Ovary (tissue), 9 donors: ENCODE results near the gene PLEKHN1. TPM values are rescaled to one million over a fixed set of nuclear protein-coding genes. Genes with fewer than 3 reads are reported as not detected.
"Not testable (repeated sequence)": the region's sequence is repeated elsewhere in the genome, so short reads cannot be mapped to it uniquely, and the experiment has no call there.

Source experiments
- DNase-seq, 5 donors: peaks; one replicate each; pipeline ENCODE4 v3.0.0-alpha.2; 2019 to 2020
- H3K27ac ChIP-seq, 2 donors: fragments of 200-600 bp; one replicate each; pipeline versions ENCODE4 v1.5.1 to v1.8.0; 2019 to 2022
- H3K27me3 ChIP-seq: fragments of 200-600 bp; one replicate; pipeline ENCODE4 v1.8.0; 2022
- H3K36me3 ChIP-seq: fragments of 200-600 bp; sonication (generic); one replicate; pipeline ENCODE4 v1.5.1; 2019
- H3K4me1 ChIP-seq: one replicate; pipeline ENCODE4 v1.8.1; 2013; ENCODE audit warnings: mild to moderate bottlenecking, moderate library complexity; ENCODE audit not compliant: insufficient read depth
- H3K4me3 ChIP-seq: fragments of 200-600 bp; sonication (generic); one replicate; pipeline ENCODE4 v1.5.1; 2017
- H3K9me3 ChIP-seq, 2 donors: fragments of 200-600 bp in 1 of 2; sonication (generic) in 1 of 2; one replicate each; pipeline versions ENCODE4 v1.5.1 to v1.8.1; 2013 to 2019; ENCODE audit warnings: mild to moderate bottlenecking in 1 of 2, moderate library complexity in 1 of 2
- EP300 ChIP-seq: sonication (generic); formaldehyde crosslinking; IDR thresholded peaks from one replicate; pipeline ENCODE4 v1.6.1; 2017; ENCODE audit warnings: antibody characterized with exemption
- POLR2A ChIP-seq: fragments of 450-650 bp; IDR thresholded peaks from one replicate; pipeline ENCODE4 v1.6.1; 2017; ENCODE audit warnings: antibody characterized with exemption, mild to moderate bottlenecking, moderate library complexity
- WGBS, 3 donors: extraction: QIAGEN DNeasy Blood & Tissue Kit in 1 of 3; methylation state at CpG; one replicate each; pipeline versions ENCODE4 v1.1.5 to v1.1.7; 2013 to 2017; 5-methylcytosine and 5-hydroxymethylcytosine counted together
- intact Hi-C, 4 donors: fragments of 100-400 bp; cut with DNase I; formaldehyde crosslinking; loops; one replicate each; pipeline versions ENCODE4 v1.11.0 to v1.15.1; 2022 to 2023
- polyA plus RNA-seq, 2 donors: library from polyadenylated mRNA; stranded (reverse); fragments of 200-250 nt in 1 of 2; fragments of 350-450 nt in 1 of 2; fragmentation: Illumina TruSeq in 1 of 2; extraction: RNeasy Lipid Tissue Mini Kit (QIAGEN cat#74804) in 1 of 2; gene quantifications; one replicate each; pipeline ENCODE4 v1.2.3, GENCODE V29; 2013 to 2014
- total RNA-seq, 7 donors: library from RNA; depleted of rRNA in 2 of 7; stranded (reverse); fragments of >200 nt in 2 of 7; fragmentation: NEBNext Ultra II Directional in 3 of 7; extraction: Animal tissue kit (Norgen Biotek cat#: 25700) in 3 of 7; gene quantifications; one replicate each; pipeline versions ENCODE4 v1.1.0 to v1.2.4, GENCODE V29; 2016 to 2023
- TF ChIP-seq, protein P1 (sequence below), 3 donors: fragments of 450-650 bp in 2 of 3; fragments of 200-600 bp in 1 of 3; IDR thresholded peaks; one replicate each; pipeline versions ENCODE4 v1.5.1 to v1.8.0; 2016 to 2022; ENCODE audit warnings: antibody characterized with exemption in 3 of 3, mild to moderate bottlenecking in 1 of 3
- donor health status: DM: no; HTN: no; CAD: no; lungs with moderate emphysema.
- donor health status: DM: no; HTN: no; CAD: no.
- donor health status: Bipolar disorder and iron deficiency.
- donor health status: DM: yes; HTN: yes; CAD: no.
- donor health status: DM: no; HTN: no; CAD: no.
- donor health status: DM: yes; HTN: yes; CAD: no.

Gene PLEKHN1
- total and polyA plus RNA-seq, 9 donors: 0.10 to 0.34 (median 0.16) TPM; not detected in 3

DNA sequence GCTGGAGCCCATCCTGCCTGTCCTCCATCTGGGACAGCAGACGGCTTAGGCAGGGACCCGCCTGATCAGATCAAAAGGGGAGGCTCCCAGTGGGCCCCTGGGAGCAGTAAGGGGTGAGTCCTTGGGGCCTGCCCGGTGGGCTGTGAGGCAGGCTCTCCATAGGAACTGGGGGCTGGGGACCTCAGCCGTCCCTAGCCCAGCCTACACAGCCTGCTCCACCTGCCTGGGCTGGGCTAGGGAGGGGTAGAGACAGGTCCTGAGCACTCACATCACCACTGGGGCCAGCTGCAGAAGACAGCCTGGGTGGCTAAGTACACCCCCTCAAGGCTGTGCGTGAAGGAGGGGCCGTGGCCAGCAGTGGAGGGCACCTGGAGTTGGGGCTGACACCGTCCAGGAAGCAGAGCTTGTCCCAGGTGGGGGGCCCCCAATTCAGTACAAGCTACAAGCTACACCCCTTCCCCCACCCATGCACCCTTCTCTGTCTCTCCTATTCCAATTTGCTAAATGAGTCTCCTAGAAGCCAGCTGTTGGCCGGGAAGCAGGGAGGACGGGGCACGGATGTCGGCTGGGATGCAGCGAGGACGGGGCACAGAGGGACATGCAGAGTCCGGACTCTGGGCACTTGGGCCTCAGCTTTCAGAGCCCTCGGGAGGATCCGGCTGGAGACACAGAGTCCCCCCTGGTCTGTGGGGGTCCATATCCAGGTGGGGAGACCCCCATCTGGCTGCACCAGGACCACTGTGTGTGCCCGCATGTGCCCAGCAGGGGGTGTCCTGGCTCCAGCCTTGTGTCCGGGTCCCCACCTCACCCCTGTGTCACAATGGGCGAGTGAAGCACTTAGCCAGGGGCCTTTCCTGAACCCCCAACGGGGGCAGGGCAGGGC is 48.8 kb downstream of the PLEKHN1 start:
- DNase-seq: peak in 1 of 5 donors; percentile 41
- Histone ChIP-seq H3K27ac (no peak overlapping the region), H3K36me3 (no peaks in the 10 kb centered on the region), H3K4me1 (peaks cover 4% of the 10 kb centered on the region), H3K27me3 (no peaks in the 10 kb centered on the region), H3K9me3 (no peaks in the 10 kb centered on the region), H3K4me3 (no peak overlapping the region)
- TF ChIP-seq, protein P1, sequence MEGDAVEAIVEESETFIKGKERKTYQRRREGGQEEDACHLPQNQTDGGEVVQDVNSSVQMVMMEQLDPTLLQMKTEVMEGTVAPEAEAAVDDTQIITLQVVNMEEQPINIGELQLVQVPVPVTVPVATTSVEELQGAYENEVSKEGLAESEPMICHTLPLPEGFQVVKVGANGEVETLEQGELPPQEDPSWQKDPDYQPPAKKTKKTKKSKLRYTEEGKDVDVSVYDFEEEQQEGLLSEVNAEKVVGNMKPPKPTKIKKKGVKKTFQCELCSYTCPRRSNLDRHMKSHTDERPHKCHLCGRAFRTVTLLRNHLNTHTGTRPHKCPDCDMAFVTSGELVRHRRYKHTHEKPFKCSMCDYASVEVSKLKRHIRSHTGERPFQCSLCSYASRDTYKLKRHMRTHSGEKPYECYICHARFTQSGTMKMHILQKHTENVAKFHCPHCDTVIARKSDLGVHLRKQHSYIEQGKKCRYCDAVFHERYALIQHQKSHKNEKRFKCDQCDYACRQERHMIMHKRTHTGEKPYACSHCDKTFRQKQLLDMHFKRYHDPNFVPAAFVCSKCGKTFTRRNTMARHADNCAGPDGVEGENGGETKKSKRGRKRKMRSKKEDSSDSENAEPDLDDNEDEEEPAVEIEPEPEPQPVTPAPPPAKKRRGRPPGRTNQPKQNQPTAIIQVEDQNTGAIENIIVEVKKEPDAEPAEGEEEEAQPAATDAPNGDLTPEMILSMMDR (IDR thresholded peaks at IDR 0.05): no peak
- TF ChIP-seq EP300 (no peak), POLR2A (no peak)
- intact Hi-C loops: no loop called here
- whole genome bisulfite sequencing, 3 donors: 64 to 75% (median 70%) methylated on average over 19 to 20 of the region's 20 CpGs

DNA sequence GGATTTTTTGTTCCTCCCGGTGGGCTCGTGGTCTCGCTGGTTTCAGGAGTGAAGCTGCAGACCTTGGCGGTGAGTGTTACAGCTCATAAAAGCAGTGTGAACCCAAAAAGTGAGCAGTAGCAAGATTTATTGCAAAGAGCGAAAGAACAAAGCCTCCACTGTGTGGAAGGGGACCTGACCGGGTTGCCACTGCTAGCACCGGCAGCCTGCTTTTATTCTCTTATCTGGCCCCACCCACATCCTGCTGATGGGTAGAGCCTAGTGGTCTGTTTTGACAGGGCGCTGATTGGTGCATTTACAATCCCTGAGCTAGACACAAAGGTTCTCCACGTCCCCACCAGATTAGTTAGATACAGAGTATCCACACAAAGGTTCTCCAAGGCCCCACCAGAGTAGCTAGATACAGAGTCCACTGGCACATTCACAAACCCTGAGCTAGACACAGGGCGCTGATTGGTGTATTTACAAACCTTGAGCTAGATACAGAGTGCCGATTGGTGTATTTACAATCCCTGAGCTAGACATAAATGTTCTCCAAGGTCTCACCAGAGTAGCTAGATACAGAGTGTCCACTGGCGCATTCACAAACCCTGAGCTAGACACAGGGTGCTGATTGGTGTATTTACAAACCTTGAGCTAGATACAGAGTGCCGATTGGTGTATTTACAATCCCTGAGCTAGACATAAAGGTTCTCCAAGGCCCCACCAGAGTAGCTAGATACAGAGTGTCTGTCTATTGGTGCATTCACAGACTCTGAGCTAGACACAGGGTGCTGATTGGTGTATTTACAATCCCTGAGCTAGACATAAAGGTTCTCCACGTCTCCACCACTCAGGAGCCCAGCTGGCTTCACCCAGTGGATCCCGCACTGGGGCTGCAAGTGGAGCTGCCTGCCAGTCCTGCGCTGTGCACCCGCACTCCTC is 51.4 kb downstream of the PLEKHN1 start:
- intact Hi-C loops, H3K4me1 ChIP-seq: not testable (repeated sequence)
- WGBS, 3 donors: 79 to 83% (median 81%) methylated on average over 15 to 17 of the region's 17 CpGs

DNA sequence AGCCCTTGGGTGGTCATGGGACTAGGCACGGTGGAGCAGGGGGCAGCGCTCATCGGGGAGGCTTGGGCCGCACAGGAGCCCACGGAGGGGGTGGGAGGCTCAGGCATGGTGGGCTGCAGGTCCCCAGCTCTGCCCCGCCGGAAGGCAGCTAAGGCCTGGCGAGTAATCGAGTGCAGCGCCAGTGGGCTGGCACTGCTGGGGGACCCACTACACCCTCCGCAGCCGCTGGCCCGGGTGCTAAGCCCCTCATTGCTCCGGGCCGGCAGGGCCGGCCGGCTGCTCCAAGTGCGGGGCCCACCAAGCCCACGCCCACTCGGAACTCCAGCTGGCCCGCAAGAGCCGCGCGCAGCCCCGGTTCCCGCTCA is 52.0 kb downstream of the PLEKHN1 start:
- intact Hi-C loops, H3K36me3 ChIP-seq, H3K4me3 ChIP-seq, H3K27me3 ChIP-seq, H3K9me3 ChIP-seq, H3K27ac ChIP-seq, H3K4me1 ChIP-seq, DNase-seq: not testable (repeated sequence)
- WGBS, 3 donors: 87 to 91% (median 88%) methylated on average over 26 of the region's 26 CpGs

More for the DNA sequence above, 51.4 kb downstream of the PLEKHN1 start:
- H3K27ac ChIP-seq, H3K27me3 ChIP-seq, H3K9me3 ChIP-seq, H3K36me3 ChIP-seq, H3K4me3 ChIP-seq, DNase-seq: not testable (repeated sequence)

- Histone ChIP-seq H3K4me3 (peak overlapping the region; percentile 64), H3K9me3 (no peaks in the 10 kb centered on the region), H3K36me3 (no peaks in the 10 kb centered on the region), H3K27me3 (no peaks in the 10 kb centered on the region), H3K4me1 (no peaks in the 10 kb centered on the region), H3K27ac (peak overlapping the region; percentile 69 to 84)
- peak; percentile 81 to 89 (median 86) for DNase-seq
- intact Hi-C loops: no loop called here
- 1 to 5% (median 2%) methylated on average over 19 to 87 of the region's 91 CpGs for WGBS, 3 donors
- TF ChIP-seq POLR2A: no peak
- TF ChIP-seq, protein P1 (IDR thresholded peaks at IDR 0.05): peak; percentile 35 to 48 (median 36)
Observed at GRCh38 chr1:1019122-1019999, 53.1 kb downstream of the PLEKHN1 start.

GRCh38 chr1:1020000-1020404 is 53.7 kb downstream of the PLEKHN1 start, which contains the start of gene AGRN:
Gene AGRN, plus strand, starts transcription at chr1:1020120. Its CDS starts 53 bp downstream, at chr1:1020173.
- Histone ChIP-seq H3K36me3 (no peaks in the 10 kb centered on the region), H3K4me3 (peak within 1 kb of the TSS; percentile 64), H3K27ac (peak within 1 kb of the TSS; percentile 69 to 84), H3K9me3 (no peaks in the 10 kb centered on the region), H3K4me1 (no peaks in the 10 kb centered on the region), H3K27me3 (no peaks in the 10 kb centered on the region)
- intact Hi-C loops: loop anchor here in 1 of 4 donors (10.0 kb wide), 1 partner anchor 215 kb away; the partner anchor contains the start of genes B3GALT6 and SDF4
- peak in 3 of 5 donors; percentile 68 to 71 (median 69) for DNase-seq
- TF ChIP-seq POLR2A (no peak), EP300 (no peak)
- TF ChIP-seq, protein P1 (IDR thresholded peaks at IDR 0.05): no peak
- WGBS, 3 donors: 0 to 1% (median 0%) methylated on average over 12 to 45 of the region's 58 CpGs
